ENCODE results near the gene HDAC11.

GRCh38 chr3:13497386-13497785 is 17.3 kb downstream of the HDAC11 start:
- no peak for TF ChIP-seq CTCF (conservative IDR thresholded peaks at IDR 0.05 in 1 of 2, IDR thresholded peaks at IDR 0.05 in 1 of 2; ENCODE audit: low read depth in 1 of 2, low read length in 2 of 2)
- TF ChIP-seq EZH2 (IDR thresholded peaks at IDR 0.05; ENCODE audit: low read length, missing control alignments): no peak

All from fibroblast of lung (primary cell).